ENCODE measurements around the gene CDK5.
"Not testable (repeated sequence)": the region's sequence is repeated elsewhere in the genome, so short reads cannot be mapped to it uniquely, and the experiment has no call there.

Gene CDK5

GRCh38 chr7:151013356-151013732 lies 44.4 kb downstream of the CDK5 start:
- no peak for FAIRE-seq

DNA sequence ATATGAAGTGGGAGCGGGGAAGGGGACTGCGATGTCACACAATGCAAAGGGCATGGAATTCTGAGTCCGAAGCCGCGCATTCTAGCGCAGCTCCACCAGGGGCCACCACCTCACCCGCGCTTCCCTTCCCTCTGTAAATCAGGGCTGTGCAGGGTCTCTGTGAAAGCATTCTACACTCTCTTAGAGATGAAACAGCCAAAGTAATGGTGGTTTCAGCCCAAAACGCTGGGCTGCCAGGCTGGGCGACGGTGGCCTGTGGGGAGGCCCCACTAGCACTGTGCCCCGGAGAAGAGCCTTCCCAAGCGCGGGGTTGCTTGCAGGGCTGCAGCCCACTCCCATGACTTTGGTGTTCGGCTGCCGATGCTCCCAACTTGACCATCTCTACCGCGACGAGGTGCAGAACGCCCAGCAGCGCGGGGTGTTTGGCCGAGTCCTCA lies 44.8 kb downstream of the CDK5 start:
- no peak for FAIRE-seq

DNA sequence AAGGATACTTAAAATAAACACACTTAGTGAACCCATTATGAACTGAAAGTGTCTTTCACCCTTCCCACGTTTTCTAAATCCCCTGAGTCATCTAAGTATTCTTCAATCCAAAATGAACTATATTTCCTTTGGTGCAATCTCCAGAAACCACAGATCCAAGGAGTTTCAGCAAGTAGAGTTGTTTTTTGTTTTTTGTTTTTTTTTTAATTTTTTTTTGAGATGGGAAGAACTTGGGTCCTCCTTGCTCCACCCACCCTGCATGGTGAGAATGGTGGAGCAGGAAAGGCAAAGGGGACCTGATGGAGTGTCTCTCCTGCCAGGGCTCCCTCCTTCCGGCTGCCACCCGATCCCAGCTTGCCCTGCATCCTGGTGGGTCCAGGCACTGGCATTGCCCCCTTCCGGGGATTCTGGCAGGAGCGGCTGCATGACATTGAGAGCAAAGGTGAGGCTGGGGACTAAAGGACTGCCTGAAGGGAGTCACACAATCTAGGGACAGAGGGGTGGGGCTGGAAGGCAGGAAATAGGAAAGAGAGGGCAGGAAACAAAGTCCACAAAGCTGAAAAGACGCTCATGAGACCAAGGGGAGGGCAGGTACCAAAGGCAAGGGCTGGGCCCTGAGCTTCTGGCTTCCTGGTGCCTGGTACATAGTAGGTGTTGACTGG lies 45.5 kb downstream of the CDK5 start:
- FAIRE-seq = no peak

GRCh38 chr7:151011616-151012015 lies 46.1 kb downstream of the CDK5 start:
- FAIRE-seq = not testable (repeated sequence)

GRCh38 chr7:151011097-151011409 lies 46.6 kb downstream of the CDK5 start:
- no peak for FAIRE-seq

DNA sequence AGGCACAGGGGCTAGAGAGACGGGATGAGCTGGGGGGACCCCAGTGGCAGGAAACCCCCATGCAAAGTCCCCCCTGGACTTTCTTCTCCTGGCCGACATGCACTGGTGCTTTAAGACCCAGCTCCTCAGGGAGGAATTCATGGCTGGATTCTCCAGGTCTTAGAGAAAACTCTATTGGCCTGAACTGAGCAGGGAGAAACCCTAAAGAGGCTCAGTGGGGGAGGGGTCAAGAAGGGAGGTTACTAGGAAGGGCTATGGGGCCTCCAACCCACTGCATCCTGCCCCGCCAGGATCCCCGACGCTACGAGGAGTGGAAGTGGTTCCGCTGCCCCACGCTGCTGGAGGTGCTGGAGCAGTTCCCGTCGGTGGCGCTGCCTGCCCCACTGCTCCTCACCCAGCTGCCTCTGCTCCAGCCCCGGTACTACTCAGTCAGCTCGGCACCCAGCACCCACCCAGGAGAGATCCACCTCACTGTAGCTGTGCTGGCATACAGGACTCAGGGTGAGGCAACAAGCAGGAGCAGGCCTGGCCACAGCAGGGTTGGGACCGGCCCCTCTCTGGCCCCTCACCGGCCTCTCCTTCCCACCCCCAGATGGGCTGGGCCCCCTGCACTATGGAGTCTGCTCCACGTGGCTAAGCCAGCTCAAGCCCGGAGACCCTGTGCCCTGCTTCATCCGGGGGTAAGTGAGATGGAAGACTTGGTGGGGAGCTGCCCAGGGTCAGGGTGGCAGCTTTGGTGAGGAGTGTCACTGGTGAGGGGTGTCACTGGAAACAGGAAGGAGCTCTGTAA lies 47.2 kb downstream of the CDK5 start:
- no peak for FAIRE-seq

DNA sequence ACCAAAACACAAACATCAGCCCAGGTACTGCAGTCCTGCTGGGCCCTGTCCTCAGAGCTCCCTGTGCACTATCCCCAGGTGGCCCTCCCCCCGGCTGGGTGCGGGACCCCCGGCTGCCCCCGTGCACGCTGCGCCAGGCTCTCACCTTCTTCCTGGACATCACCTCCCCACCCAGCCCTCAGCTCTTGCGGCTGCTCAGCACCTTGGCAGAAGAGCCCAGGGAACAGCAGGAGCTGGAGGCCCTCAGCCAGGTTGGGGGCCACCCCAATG lies 47.7 kb downstream of the CDK5 start:
- no peak for FAIRE-seq

- FAIRE-seq = no peak
Observed at GRCh38 chr7:151009327-151010036, 48.2 kb downstream of the CDK5 start.

- no peak for FAIRE-seq
Observed at GRCh38 chr7:151008511-151009323, 49.0 kb downstream of the CDK5 start.

DNA sequence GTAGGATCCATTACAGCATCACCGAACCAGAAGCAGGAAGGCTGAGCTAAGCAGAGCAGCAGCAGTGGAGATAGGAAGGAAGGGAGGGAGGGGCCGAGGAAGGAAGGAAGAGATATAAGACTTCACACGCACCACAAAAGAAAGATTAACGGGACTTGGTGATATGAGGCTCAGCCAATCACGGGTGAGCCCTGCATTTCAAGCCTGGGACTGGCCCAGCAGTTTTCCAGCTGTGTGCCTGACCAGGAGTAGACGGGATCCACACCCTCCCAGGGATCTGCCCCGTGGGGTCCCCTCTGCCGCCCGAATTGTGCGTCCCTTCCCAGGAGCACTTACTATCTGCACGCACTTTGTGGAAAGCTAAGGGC lies 49.6 kb downstream of the CDK5 start:
- FAIRE-seq = no peak

DNA sequence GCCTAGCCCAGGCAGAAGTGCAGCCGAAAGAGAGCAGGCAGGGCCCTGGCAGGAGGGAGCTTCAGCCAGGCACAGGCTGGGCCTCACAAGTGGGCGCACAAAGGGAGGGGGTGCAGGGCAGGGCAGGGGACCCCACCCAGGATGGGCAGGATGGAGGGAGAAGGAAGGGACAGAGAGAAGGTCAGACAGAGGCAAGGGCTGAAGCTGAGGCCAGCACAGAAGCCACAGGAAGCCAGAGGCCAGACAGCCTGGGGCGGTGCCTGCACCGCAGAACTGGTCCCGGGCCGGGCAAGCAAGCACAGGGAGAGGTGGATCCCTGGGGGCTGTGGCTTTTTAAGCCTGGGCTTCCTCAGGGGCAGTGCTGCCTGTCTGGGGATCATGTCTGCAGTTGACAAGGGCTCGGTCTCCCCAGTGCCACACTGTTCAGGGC lies 50.2 kb downstream of the CDK5 start:
- FAIRE-seq = no peak

- FAIRE-seq = no peak
Observed at GRCh38 chr7:151006590-151007300, 51.0 kb downstream of the CDK5 start.

DNA sequence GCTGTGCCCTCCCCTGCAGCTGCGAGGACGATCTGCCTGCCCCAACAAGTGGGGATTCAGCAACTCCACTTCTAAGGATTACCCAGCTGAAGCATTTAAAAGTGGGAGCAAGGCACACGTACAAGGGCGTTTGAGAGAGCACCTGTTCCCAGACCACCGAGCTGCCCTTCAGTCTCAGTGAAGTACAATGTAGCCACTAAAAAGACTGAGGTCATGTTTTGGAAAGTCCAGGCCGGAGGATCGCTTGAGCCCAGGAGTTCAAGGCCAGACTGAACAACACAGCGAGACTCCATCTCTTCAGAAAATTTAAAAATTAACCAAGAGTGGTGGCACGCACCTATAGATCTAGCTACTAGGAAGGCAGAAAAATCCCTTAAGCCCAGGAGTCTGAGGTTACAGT lies 52.1 kb downstream of the CDK5 start:
- FAIRE-seq = no peak
